Heart left ventricle (tissue), 16 donors: Measurements from ENCODE around the gene UBXN2A. TPM values are rescaled to one million over a fixed set of nuclear protein-coding genes. Genes with fewer than 3 reads are reported as not detected.

ENCODE experiments used
- ATAC-seq, 4 donors: fragments of 200-7000 bp; cut with Tn5 transposase; one replicate each; pipeline ENCODE4 v1.9.1; 2020 to 2022; ENCODE audit warnings: moderate library complexity in 4 of 4, mild to moderate bottlenecking in 3 of 4, moderate number of reproducible peaks in 1 of 4
- DNase-seq, 5 donors: peaks; one replicate each; pipeline ENCODE4 v3.0.0-alpha.2; 2020
- H3K27ac ChIP-seq, 12 donors: fragments of 200-600 bp; sonication (generic) in 4 of 12; one replicate each; pipeline versions ENCODE4 v1.5.0 to v1.8.0; 2016 to 2022; ENCODE audit warnings: mild to moderate bottlenecking in 2 of 12
- H3K27me3 ChIP-seq, 9 donors: fragments of 200-600 bp; sonication (generic) in 2 of 9; one replicate each; pipeline versions ENCODE4 v1.5.1 to v1.8.0; 2016 to 2022; ENCODE audit warnings: mild to moderate bottlenecking in 3 of 9
- H3K36me3 ChIP-seq, 9 donors: fragments of 200-600 bp; sonication (generic) in 2 of 9; one replicate each; pipeline versions ENCODE4 v1.5.0 to v1.8.0; 2018 to 2022; ENCODE audit warnings: mild to moderate bottlenecking in 2 of 9
- H3K4me1 ChIP-seq, 12 donors: fragments of 200-600 bp; sonication (generic) in 4 of 12; one replicate each; pipeline versions ENCODE4 v1.5.0 to v1.8.0; 2016 to 2022; ENCODE audit warnings: mild to moderate bottlenecking in 3 of 12
- H3K4me3 ChIP-seq, 12 donors: fragments of 200-600 bp; sonication (generic) in 4 of 12; one replicate each; pipeline versions ENCODE4 v1.5.0 to v1.8.0; 2017 to 2022; ENCODE audit warnings: mild to moderate bottlenecking in 9 of 12, moderate library complexity in 4 of 12
- H3K9me3 ChIP-seq, 12 donors: fragments of 200-600 bp; sonication (generic) in 4 of 12; one replicate each; pipeline versions ENCODE4 v1.5.0 to v1.8.0; 2016 to 2022; ENCODE audit warnings: mild to moderate bottlenecking in 1 of 12
- CTCF ChIP-seq, 12 donors: fragments of 200-600 bp; sonication (generic) in 4 of 12; IDR thresholded peaks; one replicate each; pipeline versions ENCODE4 v1.5.0 to v1.8.0; 2018 to 2022; ENCODE audit warnings: antibody characterized with exemption in 12 of 12, mild to moderate bottlenecking in 5 of 12
- POLR2A ChIP-seq, 2 donors: fragments of 450-650 bp; IDR thresholded peaks; one replicate each; pipeline ENCODE4 v1.6.1; 2017; ENCODE audit warnings: antibody characterized with exemption in 2 of 2, mild to moderate bottlenecking in 2 of 2, moderate library complexity in 2 of 2
- WGBS, 4 donors: extraction: QIAGEN DNeasy Blood & Tissue Kit in 2 of 4; methylation state at CpG; one replicate each; pipeline versions ENCODE4 v1.1.5 to v1.1.7; 2013 to 2018; 5-methylcytosine and 5-hydroxymethylcytosine counted together
- intact Hi-C, 10 donors: fragments of 100-400 bp; cut with DNase I; formaldehyde crosslinking; loops; one replicate each; pipeline versions ENCODE4 v1.11.1 to v1.14.2; 2022
- polyA plus RNA-seq, 2 donors: library from polyadenylated mRNA; stranded (reverse); fragments of 200-250 nt; gene quantifications; one replicate each; pipeline ENCODE4 v1.2.3, GENCODE V29; 2013
- total RNA-seq, 9 donors: library from RNA; depleted of rRNA in 2 of 9; stranded (reverse); fragments of >200 nt in 2 of 9; fragmentation: NEBNext Ultra II Directional in 3 of 9; extraction: Animal tissue kit (Norgen Biotek cat#: 25700) in 3 of 9; gene quantifications; one replicate each; pipeline versions ENCODE4 v1.1.0 to v1.2.4, GENCODE V29; 2016 to 2023
- donor health status: ischemic (EF 13 %, LVEDD 7.1; RV severe dilation, severe dysfunction).
- donor health status: healthy with polysubstance abuse.
- donor health status: DM: no; HTN: yes; CAD: no.
- donor health status: DM: no; HTN: no; CAD: no.
- donor health status: ischemic (EF 25% LVEDD 6.9; RV normal size, moderate dysfunction).
- donor health status: ischemic (EF 25% LVEDD 5.7; RV mildly dilated, moderate dysfunction).
- donor health status: healthy.
- donor health status: DM: yes; HTN: yes; CAD: no.
- donor health status: ischemic (EF 35%, LVEDD 5.7; RV mildly dilated, moderate dysfunction).
- donor health status: nonischemic (EF 11% LVEDD 7.7; RV severe dilation, severe dysfunction).
- donor health status: DM: yes; HTN: yes; CAD: no.
- donor health status: PGD.
- donor health status: ischemic (EF 29% LVEDD 5.4; RV normal size, mild dysfunction).
- donor health status: nonischemic (EF 23%, LVEDD 6.1; RV moderate dilation, normal function).

Gene UBXN2A
- total and polyA plus RNA-seq, 11 donors: 9.6 to 24.0 (median 18.6) TPM

- ATAC-seq (no peak), DNase-seq (no peak)
- TF ChIP-seq POLR2A (IDR thresholded peaks at IDR 0.05): no peak
- no peak for TF ChIP-seq CTCF (IDR thresholded peaks at IDR 0.05)
- H3K36me3 ChIP-seq: no peaks in the 10 kb centered on the region
- no peak overlapping the region for H3K4me3 ChIP-seq
- intact Hi-C loops: no loop called here
- peaks cover 0 to 7% (median 0%) of the 10 kb centered on the region in 12 donors for H3K9me3 ChIP-seq
- peaks cover 0 to 43% (median 23%) of the 10 kb centered on the region in 12 donors for H3K4me1 ChIP-seq
- H3K27ac ChIP-seq: no peak overlapping the region
- 75 to 79% (median 78%) methylated on average over 6 of the region's 6 CpGs for WGBS, 4 donors
- H3K27me3 ChIP-seq: no peaks in the 10 kb centered on the region
Measured at GRCh38 chr2:23901966-23902846, 38.1 kb upstream of the UBXN2A start.

GRCh38 chr2:23903034-23903433 is 37.2 kb upstream of the UBXN2A start:
- Histone ChIP-seq H3K27me3 (no peaks in the 10 kb centered on the region), H3K4me3 (no peak overlapping the region), H3K9me3 (peaks cover 0 to 1% (median 0%) of the 10 kb centered on the region in 12 donors), H3K36me3 (no peaks in the 10 kb centered on the region), H3K4me1 (peaks cover 0 to 43% (median 23%) of the 10 kb centered on the region in 12 donors), H3K27ac (no peak overlapping the region)
- intact Hi-C loops: no loop called here
- DNase-seq (no peak), ATAC-seq (no peak)
- WGBS, 4 donors: 90 to 100% (median 93%) methylated on average over 2 of the region's 2 CpGs
- no peak for TF ChIP-seq POLR2A (IDR thresholded peaks at IDR 0.05)

- intact Hi-C loops: no loop called here
- H3K27me3 ChIP-seq: no peaks in the 10 kb centered on the region
- H3K36me3 ChIP-seq: no peaks in the 10 kb centered on the region
- no peak for DNase-seq
- TF ChIP-seq CTCF (IDR thresholded peaks at IDR 0.05) (no peak), POLR2A (IDR thresholded peaks at IDR 0.05) (no peak)
- no peak overlapping the region for H3K4me3 ChIP-seq
- no peak for ATAC-seq
- H3K4me1 ChIP-seq: peaks cover 0 to 43% (median 23%) of the 10 kb centered on the region in 12 donors
- 83 to 91% (median 87%) methylated on average over 1 of the region's 1 CpG for whole genome bisulfite sequencing, 4 donors
- no peak overlapping the region for H3K27ac ChIP-seq
- H3K9me3 ChIP-seq: no peaks in the 10 kb centered on the region
Measured at GRCh38 chr2:23904215-23904614, 36.0 kb upstream of the UBXN2A start.

GRCh38 chr2:23904692-23905091 is 35.6 kb upstream of the UBXN2A start:
- Histone ChIP-seq H3K4me1 (peaks cover 0 to 43% (median 23%) of the 10 kb centered on the region in 12 donors), H3K9me3 (no peaks in the 10 kb centered on the region), H3K36me3 (no peaks in the 10 kb centered on the region), H3K27me3 (no peaks in the 10 kb centered on the region), H3K27ac (no peak overlapping the region), H3K4me3 (no peak overlapping the region)
- intact Hi-C loops: no loop called here
- TF ChIP-seq POLR2A (IDR thresholded peaks at IDR 0.05): no peak
- TF ChIP-seq CTCF (IDR thresholded peaks at IDR 0.05): no peak
- 82 to 89% (median 85%) methylated on average over 2 of the region's 2 CpGs for WGBS, 4 donors
- DNase-seq: no peak
- ATAC-seq: no peak
